Measurements from ENCODE around the gene OLFM2. TPM values are rescaled to one million over a fixed set of nuclear protein-coding genes. Genes with fewer than 3 reads are reported as not detected.

The OLFM2 gene
- total RNA-seq, 1 donor from 2014 or later, result 1.7 TPM

DNA sequence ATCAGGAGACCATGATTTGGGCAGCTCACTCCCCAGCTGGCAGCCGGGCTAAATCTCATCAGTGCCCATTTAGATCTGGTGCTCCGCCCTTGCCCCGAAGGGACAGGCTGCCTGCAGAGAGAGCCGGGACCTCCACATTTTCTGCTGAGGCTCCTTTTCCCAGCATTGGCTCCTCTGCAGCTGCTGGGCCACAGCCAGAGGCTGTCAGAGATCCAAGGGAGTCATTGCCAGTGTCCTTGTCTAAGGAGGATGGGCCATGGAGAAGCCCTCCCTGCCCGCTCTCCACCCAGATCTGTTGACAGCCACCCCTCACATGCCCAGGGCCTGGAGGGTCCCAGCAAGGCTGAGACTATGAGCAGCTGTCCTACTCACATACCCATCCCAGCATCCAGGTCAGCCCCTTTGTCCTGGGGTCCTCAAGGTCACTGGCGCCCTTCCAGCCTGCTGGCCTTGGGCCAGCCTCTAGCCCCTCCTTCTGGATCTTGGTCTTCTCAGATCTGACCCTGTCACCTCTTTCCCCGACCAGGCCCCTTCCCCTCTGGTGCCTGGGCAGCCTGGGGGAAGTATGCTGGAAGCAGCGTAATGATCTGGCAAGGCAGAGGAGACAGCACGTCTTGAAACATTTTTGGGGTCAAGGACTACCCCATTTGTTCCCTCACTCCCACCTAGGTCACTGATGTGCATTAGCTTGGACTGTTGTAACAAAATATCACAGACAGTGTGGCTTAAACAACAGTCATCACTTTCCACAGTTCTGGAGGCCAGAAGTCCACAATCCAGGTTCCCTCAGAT, 93.3 kb downstream of the OLFM2 start:
- Histone ChIP-seq H3K4me3 (no peak overlapping the region), H3K27me3 (ENCODE audit: low read depth) (no peaks in the 10 kb centered on the region), H3K9me3 (replicated peaks) (peaks cover 8% of the 10 kb centered on the region), H3K36me3 (peaks cover 88% of the 10 kb centered on the region), H3K27ac (replicated peaks) (no peak overlapping the region), H3K4me1 (peaks cover 40% of the 10 kb centered on the region)
- DNase-seq, result no peak
- TF ChIP-seq, protein P1, sequence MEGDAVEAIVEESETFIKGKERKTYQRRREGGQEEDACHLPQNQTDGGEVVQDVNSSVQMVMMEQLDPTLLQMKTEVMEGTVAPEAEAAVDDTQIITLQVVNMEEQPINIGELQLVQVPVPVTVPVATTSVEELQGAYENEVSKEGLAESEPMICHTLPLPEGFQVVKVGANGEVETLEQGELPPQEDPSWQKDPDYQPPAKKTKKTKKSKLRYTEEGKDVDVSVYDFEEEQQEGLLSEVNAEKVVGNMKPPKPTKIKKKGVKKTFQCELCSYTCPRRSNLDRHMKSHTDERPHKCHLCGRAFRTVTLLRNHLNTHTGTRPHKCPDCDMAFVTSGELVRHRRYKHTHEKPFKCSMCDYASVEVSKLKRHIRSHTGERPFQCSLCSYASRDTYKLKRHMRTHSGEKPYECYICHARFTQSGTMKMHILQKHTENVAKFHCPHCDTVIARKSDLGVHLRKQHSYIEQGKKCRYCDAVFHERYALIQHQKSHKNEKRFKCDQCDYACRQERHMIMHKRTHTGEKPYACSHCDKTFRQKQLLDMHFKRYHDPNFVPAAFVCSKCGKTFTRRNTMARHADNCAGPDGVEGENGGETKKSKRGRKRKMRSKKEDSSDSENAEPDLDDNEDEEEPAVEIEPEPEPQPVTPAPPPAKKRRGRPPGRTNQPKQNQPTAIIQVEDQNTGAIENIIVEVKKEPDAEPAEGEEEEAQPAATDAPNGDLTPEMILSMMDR (IDR thresholded peaks at IDR 0.05; ENCODE audit: borderline replicate concordance), result no peak
- intact Hi-C loops (cut with micrococcal nuclease), result no loop called here

DNA sequence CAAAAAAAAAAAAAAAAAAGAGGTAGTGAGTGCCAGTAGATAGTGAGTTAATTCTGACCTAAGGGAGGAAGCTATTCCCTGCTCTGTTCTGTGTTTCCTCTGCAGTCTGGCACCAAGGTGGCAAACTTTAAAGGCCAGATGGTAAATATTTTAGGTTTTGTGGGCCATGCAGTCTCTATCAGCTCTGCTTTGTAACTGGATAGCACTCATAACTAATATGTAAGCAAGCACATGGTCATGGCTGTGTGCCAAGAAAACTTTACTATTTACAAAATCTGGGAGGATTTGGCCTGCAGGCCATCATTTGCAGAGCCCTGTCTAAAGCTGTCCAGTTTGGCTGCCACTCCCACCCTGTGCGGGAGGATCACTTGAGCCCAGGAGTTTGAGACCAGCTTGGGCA, 96.9 kb downstream of the OLFM2 start:
- Histone ChIP-seq H3K9me3 (replicated peaks) (peaks cover 8% of the 10 kb centered on the region), H3K27me3 (ENCODE audit: low read depth) (no peaks in the 10 kb centered on the region), H3K4me1 (peaks cover 57% of the 10 kb centered on the region), H3K4me3 (no peak overlapping the region), H3K27ac (replicated peaks) (no peak overlapping the region), H3K36me3 (peaks cover 63% of the 10 kb centered on the region)
- DNase-seq, result no peak
- intact Hi-C loops (cut with micrococcal nuclease), result no loop called here
- TF ChIP-seq, protein P1 (IDR thresholded peaks at IDR 0.05; ENCODE audit: borderline replicate concordance), result no peak

DNA sequence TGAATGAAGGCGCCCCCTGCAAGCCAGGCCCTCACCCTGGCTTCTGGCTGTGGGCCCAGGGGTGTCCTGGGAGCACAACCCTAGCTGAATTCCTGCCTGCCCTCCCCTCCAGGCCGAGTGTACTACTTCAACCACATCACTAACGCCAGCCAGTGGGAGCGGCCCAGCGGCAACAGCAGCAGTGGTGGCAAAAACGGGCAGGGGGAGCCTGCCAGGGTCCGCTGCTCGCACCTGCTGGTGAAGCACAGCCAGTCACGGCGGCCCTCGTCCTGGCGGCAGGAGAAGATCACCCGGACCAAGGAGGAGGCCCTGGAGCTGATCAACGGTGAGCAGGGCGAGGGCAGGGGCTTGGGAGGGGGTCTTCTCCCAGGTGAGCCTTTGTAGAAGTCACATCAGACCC, 98.0 kb downstream of the OLFM2 start:
- Histone ChIP-seq H3K27ac (replicated peaks) (no peak overlapping the region), H3K4me3 (no peak overlapping the region), H3K27me3 (ENCODE audit: low read depth) (no peaks in the 10 kb centered on the region), H3K36me3 (peaks cover 52% of the 10 kb centered on the region), H3K9me3 (replicated peaks) (no peaks in the 10 kb centered on the region), H3K4me1 (peaks cover 59% of the 10 kb centered on the region)
- TF ChIP-seq, protein P1 (IDR thresholded peaks at IDR 0.05; ENCODE audit: borderline replicate concordance), result no peak
- no peak for DNase-seq
- intact Hi-C loops (cut with micrococcal nuclease), result no loop called here

DNA sequence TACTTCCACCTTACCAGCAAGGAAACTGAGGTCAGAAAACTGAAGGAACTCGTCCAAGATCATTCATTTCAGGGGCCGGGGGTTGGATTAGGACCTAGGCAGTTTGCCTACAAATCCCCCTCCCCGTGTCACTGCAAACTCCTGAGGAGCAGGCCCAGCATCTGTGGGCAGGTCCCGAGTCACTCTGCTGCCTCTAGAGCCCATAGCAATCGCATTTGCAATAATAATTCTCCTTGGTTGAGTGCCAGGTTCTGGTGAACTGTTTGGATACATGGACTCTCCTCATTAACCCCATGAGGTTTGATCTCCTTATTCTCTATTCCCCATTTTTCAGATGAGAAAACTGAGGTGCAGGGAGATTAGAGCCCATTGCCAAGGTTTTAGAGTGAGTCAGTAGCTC, 100.3 kb downstream of the OLFM2 start:
- intact Hi-C loops (cut with micrococcal nuclease), result no loop called here
- Histone ChIP-seq H3K9me3 (replicated peaks) (no peaks in the 10 kb centered on the region), H3K36me3 (peaks cover 29% of the 10 kb centered on the region), H3K4me3 (peak overlapping the region; percentile 94), H3K27me3 (ENCODE audit: low read depth) (no peaks in the 10 kb centered on the region), H3K4me1 (peaks cover 48% of the 10 kb centered on the region), H3K27ac (replicated peaks) (no peak overlapping the region)
- TF ChIP-seq, protein P1 (IDR thresholded peaks at IDR 0.05; ENCODE audit: borderline replicate concordance), result no peak
- DNase-seq, result no peak

DNA sequence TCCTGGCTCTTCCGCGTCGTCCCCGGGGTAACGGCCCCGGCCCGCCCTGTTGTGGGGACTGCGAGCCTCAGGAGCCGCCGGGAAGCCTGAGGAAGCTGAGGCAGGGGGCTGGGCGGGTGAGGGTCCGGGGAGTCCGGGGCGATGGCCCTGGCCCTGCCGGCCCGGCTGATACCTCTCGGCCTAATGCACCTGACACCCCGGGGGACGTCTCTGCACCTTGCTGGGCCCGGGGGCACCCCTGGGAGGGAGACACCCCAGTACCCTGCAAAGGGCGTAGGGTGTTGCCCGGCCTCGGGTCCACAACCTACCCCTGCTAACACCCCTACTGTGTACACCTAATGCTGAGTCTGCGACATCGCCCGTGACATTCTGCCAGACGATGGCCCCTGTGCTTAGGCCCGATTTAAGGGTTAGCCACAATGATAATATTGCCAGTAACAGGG, 100.8 kb downstream of the OLFM2 start:
- Histone ChIP-seq H3K4me1 (peaks cover 48% of the 10 kb centered on the region), H3K4me3 (peak overlapping the region; percentile 94), H3K36me3 (peaks cover 27% of the 10 kb centered on the region), H3K27ac (replicated peaks) (peak overlapping the region; percentile 79), H3K9me3 (replicated peaks) (no peaks in the 10 kb centered on the region), H3K27me3 (ENCODE audit: low read depth) (no peaks in the 10 kb centered on the region)
- intact Hi-C loops (cut with micrococcal nuclease), result no loop called here
- TF ChIP-seq, protein P1 (IDR thresholded peaks at IDR 0.05; ENCODE audit: borderline replicate concordance), result no peak
- no peak for DNase-seq

Measured in left ventricle myocardium inferior (tissue), 1 donor.